Adipocyte (in vitro differentiated cells): ENCODE data around the gene ZNF837.

Experiments used
- DNase-seq: peaks from one replicate; pipeline ENCODE4 v3.0.0-alpha.2; 2015; ENCODE audit warnings: low read depth
- H3K27me3 ChIP-seq: replicated peaks from 2 replicates; pipeline ENCODE4 v1.7.0; 2013; ENCODE audit warnings: mild to moderate bottlenecking, low read length, moderate library complexity; ENCODE audit not compliant: control insufficient read depth, insufficient read depth
- H3K36me3 ChIP-seq: 2 replicates; pipeline ENCODE4 v1.7.0; 2013; ENCODE audit warnings: low read length, mild to moderate bottlenecking, moderate library complexity; ENCODE audit not compliant: control insufficient read depth, insufficient read depth, severe bottlenecking
- H3K4me1 ChIP-seq: 2 replicates; pipeline ENCODE4 v1.7.0; 2013; ENCODE audit warnings: mild to moderate bottlenecking, low read length, moderate library complexity; ENCODE audit not compliant: control insufficient read depth, insufficient read depth
- H3K4me3 ChIP-seq: 2 replicates; pipeline ENCODE4 v1.7.0; 2013; ENCODE audit warnings: mild to moderate bottlenecking, low read length, moderate library complexity
- H3K9ac ChIP-seq: 2 replicates; pipeline ENCODE4 v1.7.0; 2013; ENCODE audit warnings: mild to moderate bottlenecking, low read length, moderate library complexity
- H3K9me3 ChIP-seq: 2 replicates; pipeline ENCODE4 v1.7.0; 2013; ENCODE audit warnings: mild to moderate bottlenecking, low read length, moderate library complexity; ENCODE audit not compliant: control insufficient read depth

ZNF837 gene

DNA sequence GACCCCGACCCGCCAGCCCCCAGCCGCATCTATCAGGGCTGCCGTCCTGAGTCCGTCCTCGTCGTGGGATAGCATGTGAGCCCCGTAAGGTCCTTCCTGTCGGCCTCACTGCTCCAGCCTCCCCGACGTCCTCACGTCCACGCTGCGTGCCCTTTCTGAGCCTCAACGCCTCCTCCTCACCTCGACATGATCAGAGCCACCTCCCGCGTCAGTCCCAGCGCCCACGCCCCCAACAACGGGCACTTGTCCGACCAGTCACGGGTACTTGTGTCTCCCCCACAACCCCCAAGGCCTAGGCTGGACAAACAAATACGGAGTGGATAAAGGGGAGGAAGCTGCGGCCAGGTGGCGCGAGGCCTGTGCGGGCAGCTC is 18.9 kb downstream of the ZNF837 start:
- Histone ChIP-seq H3K9me3 (no peaks in the 10 kb centered on the region), H3K4me3 (peak overlapping the region; percentile 92), H3K9ac (peak overlapping the region; percentile 99), H3K36me3 (no peaks in the 10 kb centered on the region), H3K27me3 (no peaks in the 10 kb centered on the region), H3K4me1 (peaks cover 11% of the 10 kb centered on the region)
- no peak for DNase-seq

DNA sequence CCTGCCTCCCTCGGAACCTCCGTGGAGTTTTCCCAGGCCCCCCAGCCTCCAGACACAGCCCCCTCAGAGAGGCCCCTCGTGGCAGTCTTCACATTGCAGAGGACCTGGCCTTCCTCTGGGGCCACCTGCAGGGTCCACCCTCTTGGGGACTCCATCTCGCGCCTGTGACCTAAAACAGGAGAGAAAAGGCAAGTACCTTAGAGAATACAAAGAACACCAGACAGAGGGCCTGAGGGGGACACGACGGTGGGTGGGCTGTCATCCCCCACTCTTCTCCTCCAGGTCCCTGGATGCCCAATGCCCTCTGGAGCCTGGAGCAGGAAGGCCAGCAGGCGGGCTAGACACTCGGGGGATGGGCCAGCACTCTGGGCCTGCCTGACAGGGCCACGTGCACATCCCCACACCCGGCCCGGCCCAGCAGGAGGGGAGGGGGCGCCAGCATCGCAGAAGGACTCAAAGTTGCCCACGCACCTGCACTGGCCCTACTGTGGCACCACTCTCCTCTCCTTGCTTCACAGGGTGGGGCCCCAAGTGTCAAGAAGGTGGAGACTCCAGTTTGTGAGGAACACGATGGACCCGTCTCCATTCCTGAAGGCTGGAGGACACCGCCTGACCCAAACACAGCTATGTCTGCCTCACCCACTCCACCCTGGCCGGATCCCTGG is 23.2 kb downstream of the ZNF837 start:
- no peak for DNase-seq

GRCh38 chr19:58356766-58357480 is 23.9 kb downstream of the ZNF837 start:
- H3K27me3 ChIP-seq: no peaks in the 10 kb centered on the region
- H3K4me1 ChIP-seq: peaks cover 15% of the 10 kb centered on the region
- H3K36me3 ChIP-seq: no peaks in the 10 kb centered on the region
- no peak for DNase-seq
- no peak overlapping the region for H3K9ac ChIP-seq
- H3K9me3 ChIP-seq: no peaks in the 10 kb centered on the region
- peak overlapping the region; percentile 47 for H3K4me3 ChIP-seq

More for the DNA sequence above, 23.2 kb downstream of the ZNF837 start:
- Histone ChIP-seq H3K27me3 (no peaks in the 10 kb centered on the region), H3K9ac (no peak overlapping the region), H3K9me3 (no peaks in the 10 kb centered on the region), H3K4me3 (no peak overlapping the region), H3K4me1 (peaks cover 17% of the 10 kb centered on the region), H3K36me3 (no peaks in the 10 kb centered on the region)

DNA sequence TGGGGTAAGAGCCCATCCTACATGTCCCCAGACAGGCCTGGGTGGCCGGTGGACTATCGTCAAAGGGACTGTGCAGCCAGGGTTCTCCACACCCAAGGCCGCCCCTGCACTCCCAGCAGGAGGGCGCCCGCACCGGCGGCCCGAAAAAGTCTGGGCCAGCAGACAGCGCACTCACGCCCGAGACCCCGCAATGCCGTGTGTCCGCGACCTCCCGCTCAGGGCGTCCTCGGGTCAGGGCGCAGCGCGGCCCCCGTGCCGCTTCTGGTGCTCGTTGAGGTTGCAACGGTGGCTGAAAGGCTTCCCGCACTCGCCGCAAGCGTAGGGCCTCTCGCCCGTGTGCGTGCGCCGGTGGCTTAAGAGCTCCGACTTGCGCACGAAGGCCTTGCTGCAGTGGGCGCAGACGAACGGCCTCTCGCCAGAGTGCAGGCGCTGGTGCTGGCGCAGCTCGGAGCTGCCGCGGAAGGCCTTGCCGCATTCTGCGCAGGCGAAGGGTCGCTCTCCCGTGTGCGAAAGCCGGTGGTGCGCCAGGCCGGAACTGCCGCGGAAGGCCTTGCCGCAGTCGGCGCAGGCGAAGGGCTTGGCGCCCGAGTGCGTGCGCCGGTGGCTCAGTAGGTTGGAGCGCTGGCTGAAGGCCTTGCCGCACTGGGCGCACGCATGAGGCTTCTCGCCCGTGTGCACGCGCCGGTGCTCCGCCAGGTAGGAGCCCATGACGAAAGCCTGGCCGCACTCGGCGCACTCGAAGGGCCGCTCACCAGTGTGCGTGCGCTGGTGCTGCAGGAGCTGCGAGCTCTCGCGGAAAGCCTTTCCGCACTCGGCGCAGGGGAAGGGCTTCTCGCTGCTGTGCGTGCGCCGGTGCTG is 24.7 kb downstream of the ZNF837 start:
- no peak for DNase-seq
- H3K4me3 ChIP-seq: peak overlapping the region; percentile 47
- H3K9me3 ChIP-seq: no peaks in the 10 kb centered on the region
- H3K27me3 ChIP-seq: no peaks in the 10 kb centered on the region
- no peaks in the 10 kb centered on the region for H3K36me3 ChIP-seq
- H3K9ac ChIP-seq: no peak overlapping the region
- H3K4me1 ChIP-seq: peaks cover 11% of the 10 kb centered on the region

DNA sequence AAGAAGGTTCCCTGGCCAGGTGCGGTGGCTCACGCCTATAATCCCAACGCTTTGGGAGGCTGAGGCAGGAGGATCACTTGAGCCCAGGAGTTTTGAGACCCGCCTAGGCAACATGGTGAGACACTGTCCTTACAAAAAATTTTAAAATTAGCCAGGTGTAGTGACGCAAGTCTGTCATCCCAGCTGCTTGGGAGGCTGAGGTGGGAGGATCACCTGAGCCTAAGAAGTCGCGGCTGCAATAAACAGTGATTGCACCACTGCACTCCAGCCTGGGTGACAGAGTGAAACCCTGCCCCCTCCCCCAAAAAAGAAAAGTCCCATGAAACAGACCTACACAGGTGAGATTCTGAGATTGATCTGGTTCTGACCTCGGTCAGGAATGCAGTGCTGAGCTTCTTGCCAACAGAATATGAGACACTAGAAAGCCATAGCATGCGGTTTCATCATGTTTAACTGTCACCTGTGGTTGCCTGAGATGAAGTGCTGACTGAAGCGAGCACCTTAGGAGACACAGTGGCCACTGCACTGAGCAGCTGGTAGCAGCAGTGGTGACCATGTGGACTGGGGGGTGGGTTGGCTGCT is 25.5 kb downstream of the ZNF837 start:
- Histone ChIP-seq H3K27me3 (no peaks in the 10 kb centered on the region), H3K36me3 (no peaks in the 10 kb centered on the region), H3K4me3 (no peak overlapping the region), H3K9ac (no peak overlapping the region), H3K9me3 (no peaks in the 10 kb centered on the region), H3K4me1 (peaks cover 14% of the 10 kb centered on the region)
- DNase-seq: no peak

DNA sequence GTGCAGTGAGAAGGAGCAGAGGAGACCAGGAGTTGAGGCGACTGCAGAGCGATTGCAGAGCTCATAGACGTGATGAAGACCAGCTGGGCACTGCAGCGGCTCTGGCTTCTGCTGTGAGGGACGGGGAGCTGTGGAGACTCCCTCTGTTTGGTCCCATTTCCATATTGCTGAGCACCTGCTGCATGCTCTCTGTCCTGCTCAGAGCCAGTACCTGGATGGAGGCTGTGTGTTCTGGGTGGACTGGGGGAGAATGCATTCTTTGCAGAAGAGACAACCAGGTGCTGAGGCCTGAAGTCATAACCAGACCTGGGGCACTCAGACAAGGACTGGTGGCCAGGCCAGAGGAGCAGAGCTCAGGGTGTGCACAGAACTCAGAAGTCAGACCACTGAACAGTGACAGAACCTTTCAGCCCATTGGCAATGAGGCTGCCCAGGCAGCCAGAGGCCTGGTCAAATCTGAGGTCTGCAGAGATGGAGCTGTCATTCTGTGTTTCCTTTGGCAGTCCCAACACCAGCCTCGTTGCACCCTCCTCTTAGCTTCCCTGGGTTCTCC is 26.3 kb downstream of the ZNF837 start:
- Histone ChIP-seq H3K27me3 (no peaks in the 10 kb centered on the region), H3K4me3 (no peak overlapping the region), H3K9me3 (no peaks in the 10 kb centered on the region), H3K36me3 (no peaks in the 10 kb centered on the region), H3K9ac (no peak overlapping the region), H3K4me1 (peaks cover 19% of the 10 kb centered on the region)
- no peak for DNase-seq

DNA sequence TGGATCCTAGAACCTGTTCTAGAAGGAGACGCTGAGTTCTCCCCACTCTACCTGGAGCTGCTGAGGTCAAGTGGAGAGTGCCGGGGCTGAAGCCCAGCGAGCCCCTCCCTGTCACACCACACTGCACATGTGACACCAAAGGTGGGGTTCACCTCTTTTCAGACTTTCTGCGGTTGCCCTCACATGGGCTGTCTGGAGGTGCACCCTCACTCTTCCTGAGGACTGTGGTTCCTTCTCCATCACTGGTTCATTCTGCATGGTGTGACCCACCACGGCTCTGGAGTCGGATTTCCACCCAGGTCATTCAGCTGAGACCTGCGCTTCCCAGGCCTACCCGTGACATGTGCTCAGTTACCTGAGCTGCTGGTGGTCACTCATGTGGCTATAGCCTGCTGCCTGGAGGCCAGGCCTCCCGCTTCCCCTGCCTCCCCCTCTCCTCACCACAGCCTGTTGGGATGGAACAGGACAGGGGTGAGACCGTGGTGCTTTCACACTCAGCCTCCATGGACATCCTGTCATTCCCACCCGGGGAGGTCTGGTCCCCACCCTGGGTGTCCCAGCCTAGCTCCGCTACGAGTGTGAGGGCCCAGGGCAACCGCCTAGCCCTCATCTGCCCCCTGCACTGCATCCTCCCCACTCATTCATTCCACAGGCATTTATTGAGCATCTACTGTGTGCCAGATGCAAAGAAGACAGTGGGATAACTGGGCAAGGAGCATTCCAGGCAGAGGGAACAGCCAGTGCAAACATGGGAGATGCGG is 26.9 kb downstream of the ZNF837 start:
- Histone ChIP-seq H3K36me3 (no peaks in the 10 kb centered on the region), H3K27me3 (no peaks in the 10 kb centered on the region), H3K9ac (no peak overlapping the region), H3K4me1 (peaks cover 22% of the 10 kb centered on the region), H3K9me3 (no peaks in the 10 kb centered on the region), H3K4me3 (no peak overlapping the region)
- no peak for DNase-seq

- no peaks in the 10 kb centered on the region for H3K36me3 ChIP-seq
Observed at GRCh38 chr19:58352760-58353671, 27.8 kb downstream of the ZNF837 start, which contains the start of gene A1BG. A1BG (minus strand) TSS chr19:58353492; CDS start chr19:58353437, 55 bp downstream.

DNA sequence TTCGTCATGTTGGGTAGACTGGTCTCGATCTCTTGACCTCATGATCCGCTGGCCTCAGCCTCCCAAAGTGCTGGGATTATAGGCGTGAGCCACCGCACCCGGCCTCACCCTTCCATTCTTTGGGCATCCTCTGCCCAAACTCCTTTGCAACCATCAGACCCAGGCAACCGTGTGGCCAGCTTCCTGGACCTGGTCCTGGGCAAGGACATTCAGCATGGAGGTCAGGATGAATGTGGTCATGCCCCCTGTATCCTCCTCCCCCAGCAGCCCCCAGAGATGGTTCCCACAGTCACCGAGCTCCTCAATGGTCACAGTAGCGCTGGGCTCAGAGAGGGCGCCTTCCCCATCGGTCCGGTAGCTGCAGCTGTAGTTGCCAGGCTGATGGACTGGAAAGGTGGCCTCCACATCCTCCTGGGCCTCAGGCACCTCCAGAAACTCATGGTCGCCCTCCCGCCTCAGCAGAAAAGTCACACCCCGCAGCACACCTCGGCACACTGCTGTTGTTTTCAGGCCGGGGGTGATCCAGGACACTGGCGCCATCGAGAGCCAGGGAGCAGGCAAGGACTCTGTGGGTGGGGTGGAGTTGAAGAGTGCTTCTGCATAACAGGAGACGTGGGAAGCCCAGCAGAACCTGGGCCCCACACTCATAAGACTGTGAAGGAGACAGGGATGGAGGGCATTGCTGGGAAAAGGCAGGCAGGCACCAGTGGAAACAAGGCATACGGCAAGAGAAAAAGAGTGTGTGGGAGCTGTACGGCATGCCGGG is 28.7 kb downstream of the ZNF837 start:
- no peak overlapping the region for H3K9ac ChIP-seq
- H3K9me3 ChIP-seq: no peaks in the 10 kb centered on the region
- H3K4me3 ChIP-seq: no peak overlapping the region
- H3K4me1 ChIP-seq: peaks cover 24% of the 10 kb centered on the region
- no peaks in the 10 kb centered on the region for H3K27me3 ChIP-seq
- no peak for DNase-seq
- no peaks in the 10 kb centered on the region for H3K36me3 ChIP-seq

More at GRCh38 chr19:58352760-58353671, 27.8 kb downstream of the ZNF837 start, which contains the start of gene A1BG:
- Histone ChIP-seq H3K9ac (no peak within 1 kb of the TSS), H3K4me3 (no peak within 1 kb of the TSS), H3K4me1 (peaks cover 28% of the 10 kb centered on the region), H3K27me3 (no peaks in the 10 kb centered on the region), H3K9me3 (no peaks in the 10 kb centered on the region)
- DNase-seq: no peak
